ENCODE results near the gene GNPAT.
"Not testable (repeated sequence)": the region's sequence is repeated elsewhere in the genome, so short reads cannot be mapped to it uniquely, and the experiment has no call there.

The GNPAT gene

GRCh38 chr1:231240883-231241735, at the start of gene GNPAT:
Gene GNPAT (plus strand): TSS chr1:231241212. CDS start chr1:231241379, 167 bp downstream.
- peak; percentile 91 for DNase-seq

- DNase-seq = peak; percentile 78
Observed at GRCh38 chr1:231192620-231193163, 48.3 kb upstream of the GNPAT start.

DNA sequence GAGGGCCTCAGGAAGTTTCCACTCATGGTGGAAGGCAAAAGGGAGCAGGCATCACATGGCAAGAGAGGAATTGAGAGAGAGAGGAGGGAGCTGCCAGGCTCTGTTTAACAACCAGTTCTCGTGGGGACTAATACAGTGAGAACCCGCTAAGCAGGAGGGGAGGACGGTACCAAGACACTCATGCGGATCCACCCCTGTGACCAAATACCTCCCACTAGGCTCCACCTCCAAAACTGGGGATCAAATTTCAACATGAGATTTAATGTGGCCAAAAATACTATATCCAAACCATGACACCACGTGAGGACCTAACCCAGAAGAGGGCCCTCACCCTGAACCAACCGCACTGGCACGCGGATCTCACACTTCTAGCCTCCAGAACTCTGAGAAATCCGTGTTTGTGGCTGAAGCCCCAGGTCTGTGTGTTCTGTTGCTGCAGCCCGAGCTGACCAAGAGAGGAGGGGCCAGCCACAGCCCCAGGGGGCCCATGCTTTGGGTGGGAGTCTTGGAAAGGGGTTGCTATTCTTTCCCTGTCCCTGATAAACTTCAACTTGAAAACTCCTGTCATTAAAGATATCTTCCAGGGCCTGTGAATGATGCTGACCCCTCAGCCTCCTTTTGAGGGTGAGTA, 47.2 kb upstream of the GNPAT start:
- DNase-seq = peak; percentile 7

DNA sequence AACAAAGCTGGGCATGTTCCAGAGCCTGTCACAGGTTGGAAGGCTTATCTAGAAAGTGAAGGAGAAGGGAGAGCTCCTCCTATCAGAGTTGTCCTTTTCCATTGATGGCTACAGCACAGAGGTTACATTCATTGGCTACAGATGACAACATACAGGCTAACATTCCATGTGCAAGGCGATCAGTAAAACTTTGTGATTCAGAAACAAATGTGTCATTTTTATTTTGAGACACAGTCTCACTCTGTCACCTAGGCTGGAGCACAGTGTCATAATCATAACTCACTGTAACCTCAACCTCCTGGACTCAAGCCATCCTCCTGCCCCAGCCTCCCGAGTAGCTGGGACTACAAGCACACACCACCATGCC, 46.6 kb upstream of the GNPAT start:
- DNase-seq = no peak

DNA sequence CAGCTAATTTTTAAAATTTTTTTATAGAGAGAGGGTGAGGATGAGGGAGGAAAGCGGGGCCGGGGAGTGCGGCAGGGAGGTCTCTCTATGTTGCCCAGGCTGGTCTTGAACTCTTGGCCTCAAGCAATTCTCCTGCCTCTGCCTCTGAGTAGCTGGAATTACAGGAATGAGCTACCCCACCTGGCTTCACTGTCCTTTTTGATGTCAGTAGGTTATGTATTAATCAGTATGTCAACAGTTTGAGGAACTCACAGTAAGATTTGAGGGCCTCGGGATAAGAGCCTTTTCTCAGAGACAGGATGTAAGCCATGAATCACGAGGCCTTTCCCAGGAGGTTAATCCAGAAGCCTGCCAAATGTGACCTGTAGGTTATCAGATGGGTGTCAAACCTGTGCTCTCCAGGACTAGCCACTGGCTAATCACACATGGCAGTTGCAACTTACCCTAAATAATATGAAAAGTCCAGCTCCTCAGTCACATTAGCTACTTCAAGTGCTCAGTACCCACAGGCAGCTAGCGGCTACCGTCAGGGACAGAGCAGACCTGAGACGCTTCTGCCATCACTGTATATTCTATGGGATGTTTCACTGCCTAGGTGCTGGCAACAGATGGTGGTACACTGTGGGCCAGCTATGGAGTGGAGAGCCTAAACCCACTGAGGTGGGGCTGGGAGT, 46.0 kb upstream of the GNPAT start:
- DNase-seq = no peak

GRCh38 chr1:231196307-231196706, 44.7 kb upstream of the GNPAT start:
- no peak for DNase-seq

DNA sequence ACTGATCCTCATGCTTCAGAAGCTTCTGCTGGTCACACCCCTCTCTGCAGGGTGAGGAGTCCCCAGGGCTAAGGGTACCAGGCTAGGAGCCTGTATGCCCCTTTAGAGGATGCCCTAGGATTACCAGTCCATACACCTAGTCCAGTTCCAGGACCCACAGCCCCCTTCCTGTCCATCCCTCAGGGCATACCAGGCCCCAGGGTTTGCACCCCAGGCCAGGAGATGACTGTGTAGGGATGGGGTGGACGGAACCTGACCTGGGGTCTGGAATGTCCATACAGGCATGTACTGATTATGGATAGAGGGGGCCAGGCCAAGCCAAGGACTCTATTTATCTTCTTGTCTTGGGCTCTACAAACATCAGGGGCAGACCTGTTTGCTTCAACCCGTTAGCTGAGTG, 44.3 kb upstream of the GNPAT start:
- no peak for DNase-seq

GRCh38 chr1:231199868-231200267, 41.1 kb upstream of the GNPAT start:
- no peak for DNase-seq

DNA sequence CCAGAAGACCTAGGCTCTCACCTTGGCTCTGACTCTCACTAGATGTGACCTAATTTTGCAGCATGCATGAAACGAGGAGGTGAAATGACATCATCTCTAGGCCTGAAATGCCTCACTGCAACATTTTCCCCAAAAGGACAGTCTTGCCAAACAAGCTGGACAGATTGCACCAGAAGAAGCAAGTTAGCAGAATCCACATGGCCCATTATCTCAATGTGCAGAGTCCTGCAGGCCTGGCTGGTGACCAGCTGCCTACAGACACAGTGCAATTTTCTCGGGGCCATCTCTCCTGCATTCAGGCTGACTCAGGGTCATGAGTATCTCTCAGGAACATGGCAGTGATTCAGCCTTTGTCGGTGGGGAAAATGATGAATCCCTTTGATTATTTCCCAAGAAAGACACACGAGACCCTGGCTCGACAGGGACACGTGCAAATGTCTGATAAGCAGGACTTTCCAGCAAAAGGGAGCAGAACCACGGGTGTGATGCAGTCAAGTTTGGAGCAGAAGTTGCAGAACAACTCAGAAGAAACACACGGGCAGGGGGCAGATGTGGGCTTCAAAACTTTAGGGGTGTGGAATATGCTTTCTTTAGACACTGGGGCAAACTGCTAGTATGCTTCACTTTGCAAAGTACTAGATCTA, 40.5 kb upstream of the GNPAT start:
- DNase-seq = no peak

- DNase-seq = no peak
Observed at GRCh38 chr1:231201375-231201978, 39.5 kb upstream of the GNPAT start.

- no peak for DNase-seq
Observed at GRCh38 chr1:231201979-231202633, 38.9 kb upstream of the GNPAT start.

GRCh38 chr1:231203259-231204057, 37.6 kb upstream of the GNPAT start:
- DNase-seq = no peak

GRCh38 chr1:231206856-231207255, 34.2 kb upstream of the GNPAT start:
- DNase-seq = no peak

DNA sequence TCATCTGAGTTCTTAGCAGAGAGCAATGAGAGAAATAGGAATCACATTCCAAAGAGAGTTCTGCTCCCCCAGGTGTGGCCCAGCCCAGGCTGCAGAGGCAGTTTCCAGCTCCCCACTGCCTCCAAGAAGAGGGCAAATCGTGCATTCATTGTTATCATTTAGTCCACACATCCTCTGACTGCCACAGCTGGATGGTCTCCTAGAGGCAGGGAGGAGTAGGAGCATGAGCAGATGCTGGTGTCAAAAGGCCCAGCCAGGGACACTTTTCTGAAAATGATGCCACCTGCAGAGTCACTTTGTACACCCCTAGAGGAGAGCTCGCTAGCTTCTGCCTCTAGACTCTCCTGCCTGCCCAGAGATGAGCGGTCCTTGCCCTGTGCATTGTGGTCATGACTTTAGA, 33.6 kb upstream of the GNPAT start:
- no peak for DNase-seq

- no peak for DNase-seq
Observed at GRCh38 chr1:231208980-231209379, 32.0 kb upstream of the GNPAT start.

GRCh38 chr1:231209531-231209930, 31.5 kb upstream of the GNPAT start:
- DNase-seq = no peak

GRCh38 chr1:231210126-231210525, 30.9 kb upstream of the GNPAT start:
- DNase-seq = no peak

DNA sequence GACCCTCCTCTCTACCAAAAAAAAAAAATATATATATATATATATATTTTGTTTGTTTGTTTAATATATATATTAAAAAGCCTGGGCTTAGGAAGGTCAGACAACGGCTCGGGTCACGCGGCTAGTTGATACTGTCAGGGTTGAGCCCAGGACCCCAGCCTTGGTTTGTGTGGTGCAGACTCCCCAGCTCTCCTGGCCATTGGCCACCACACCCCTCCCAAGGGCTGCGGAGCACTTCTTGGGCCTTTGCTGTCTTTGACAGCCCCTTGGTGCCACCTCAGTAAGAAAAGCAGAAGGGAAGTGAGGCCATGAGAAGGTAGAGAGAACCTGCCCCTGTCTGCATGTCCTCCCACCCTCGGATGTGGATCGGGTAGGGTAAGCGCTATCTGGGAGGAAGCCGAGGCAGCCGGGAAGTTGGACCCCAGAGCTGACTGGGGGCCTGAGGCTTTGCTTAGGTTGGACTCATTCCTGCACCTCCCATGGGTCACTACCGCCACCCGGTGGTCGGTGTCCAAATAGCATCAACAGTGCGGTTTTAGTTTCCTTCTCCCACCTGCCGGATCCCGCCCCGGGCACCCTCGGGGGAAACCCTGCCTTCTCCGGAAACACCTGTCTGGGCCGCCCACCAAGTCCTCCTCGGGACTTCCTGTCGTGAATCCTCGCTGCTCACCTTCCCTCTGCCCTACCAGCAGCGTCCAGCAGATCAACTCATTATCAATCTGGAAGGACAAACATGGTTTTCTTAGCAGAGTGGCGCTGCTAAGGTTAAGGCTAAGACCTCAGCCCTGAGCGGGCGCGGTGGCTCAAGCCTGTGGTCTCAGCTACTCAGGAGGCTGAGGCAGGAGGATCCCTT, 29.8 kb upstream of the GNPAT start:
- peak; percentile 93 for DNase-seq

- DNase-seq = not testable (repeated sequence)
Observed at GRCh38 chr1:231212301-231212700, 28.7 kb upstream of the GNPAT start.
